ENCODE measurements around the gene AVPR1B. TPM values are rescaled to one million over a fixed set of nuclear protein-coding genes. Genes with fewer than 3 reads are reported as not detected.

Gene AVPR1B
- total and polyA plus RNA-seq, 8 donors = 0.08 to 0.11 (median 0.10) TPM; not detected in 5

GRCh38 chr1:206131037-206131436, 13.8 kb upstream of the AVPR1B start:
- Histone ChIP-seq H3K36me3 (no peaks in the 10 kb centered on the region), H3K4me3 (no peak overlapping the region), H3K4me1 (no peaks in the 10 kb centered on the region), H3K9me3 (no peaks in the 10 kb centered on the region), H3K27ac (no peak overlapping the region), H3K27me3 (peaks cover 0 to 12% of the 10 kb centered on the region in 2 donors)
- intact Hi-C loops (cut with DNase I) = no loop called here
- TF ChIP-seq CTCF (IDR thresholded peaks at IDR 0.05) = no peak
- DNase-seq (no peak), ATAC-seq (no peak)

GRCh38 chr1:206128196-206128595, 11.0 kb upstream of the AVPR1B start:
- no peaks in the 10 kb centered on the region for H3K36me3 ChIP-seq
- H3K27me3 ChIP-seq = peaks cover 0 to 12% of the 10 kb centered on the region in 2 donors
- no peaks in the 10 kb centered on the region for H3K4me1 ChIP-seq
- H3K9me3 ChIP-seq = no peaks in the 10 kb centered on the region
- no peak for DNase-seq
- TF ChIP-seq CTCF (IDR thresholded peaks at IDR 0.05) = no peak
- intact Hi-C loops (cut with DNase I) = no loop called here
- peak; percentile 21 for ATAC-seq
- H3K27ac ChIP-seq = no peak overlapping the region
- no peak overlapping the region for H3K4me3 ChIP-seq

- Histone ChIP-seq H3K4me3 (no peak overlapping the region), H3K36me3 (no peaks in the 10 kb centered on the region), H3K27me3 (peaks cover 0 to 12% of the 10 kb centered on the region in 2 donors), H3K27ac (no peak overlapping the region), H3K9me3 (peaks cover 0 to 1% of the 10 kb centered on the region in 2 donors), H3K4me1 (no peaks in the 10 kb centered on the region)
- intact Hi-C loops (cut with DNase I) = no loop called here
- TF ChIP-seq CTCF (IDR thresholded peaks at IDR 0.05) = no peak
- DNase-seq (no peak), ATAC-seq (no peak)
Observed at GRCh38 chr1:206127336-206127735, 10.1 kb upstream of the AVPR1B start.

GRCh38 chr1:206125346-206125745, 8.2 kb upstream of the AVPR1B start:
- Histone ChIP-seq H3K4me3 (no peak overlapping the region), H3K4me1 (no peaks in the 10 kb centered on the region), H3K27ac (no peak overlapping the region), H3K9me3 (peaks cover 0 to 16% of the 10 kb centered on the region in 2 donors), H3K36me3 (no peaks in the 10 kb centered on the region), H3K27me3 (peaks cover 0 to 12% of the 10 kb centered on the region in 2 donors)
- no peak for ATAC-seq
- intact Hi-C loops (cut with DNase I) = no loop called here
- no peak for TF ChIP-seq CTCF (IDR thresholded peaks at IDR 0.05)
- DNase-seq = no peak

- DNase-seq (no peak), ATAC-seq (no peak)
- TF ChIP-seq CTCF (IDR thresholded peaks at IDR 0.05) = no peak
- intact Hi-C loops (cut with DNase I) = no loop called here
- Histone ChIP-seq H3K27ac (no peak overlapping the region), H3K27me3 (peaks cover 0 to 20% of the 10 kb centered on the region in 2 donors), H3K9me3 (peaks cover 0 to 16% of the 10 kb centered on the region in 2 donors), H3K4me1 (peaks cover 1 to 5% of the 10 kb centered on the region in 2 donors), H3K4me3 (no peak overlapping the region), H3K36me3 (no peaks in the 10 kb centered on the region)
Observed at GRCh38 chr1:206122686-206123085, 5.5 kb upstream of the AVPR1B start.

Data from left lung (tissue), 10 donors.